HG03520 (cell line): ENCODE measurements around the gene PSMC3IP.
"Not testable (repeated sequence)": the region's sequence is repeated elsewhere in the genome, so short reads cannot be mapped to it uniquely, and the experiment has no call there.

Experiments used
- ATAC-seq: cut with Tn5 transposase; IDR thresholded peaks from one replicate; pipeline ENCODE4 v1.9.1; 2021; ENCODE audit warnings: mild to moderate bottlenecking, moderate library complexity; ENCODE audit not compliant: unreplicated experiment

PSMC3IP gene

GRCh38 chr17:42577532-42578281, at the start of gene PSMC3IP:
PSMC3IP (minus strand) TSS chr17:42577729; CDS start chr17:42577686, 43 bp downstream.
- ATAC-seq, result peak; percentile 70

GRCh38 chr17:42623732-42624596, 46.4 kb upstream of the PSMC3IP start:
- ATAC-seq, result no peak

GRCh38 chr17:42623271-42623670, 45.7 kb upstream of the PSMC3IP start:
- no peak for ATAC-seq

- ATAC-seq, result not testable (repeated sequence)
These were observed 44.5 kb upstream of the PSMC3IP start for GRCh38 chr17:42621987-42622386.

- ATAC-seq, result peak; percentile 52
These were observed 41.1 kb upstream of the PSMC3IP start for GRCh38 chr17:42618442-42619150.

- peak; percentile 29 for ATAC-seq
These were observed 40.5 kb upstream of the PSMC3IP start for GRCh38 chr17:42617956-42618431.

GRCh38 chr17:42613699-42614295, 36.3 kb upstream of the PSMC3IP start:
- ATAC-seq, result no peak

- ATAC-seq, result no peak
These were observed 34.5 kb upstream of the PSMC3IP start for GRCh38 chr17:42612013-42612412.

GRCh38 chr17:42609814-42610801, 32.6 kb upstream of the PSMC3IP start:
- ATAC-seq, result peak; percentile 4

GRCh38 chr17:42609182-42609813, 31.8 kb upstream of the PSMC3IP start, which contains the start of the genes RETREG3 and TUBG1:
RETREG3 (minus strand) TSS chr17:42609374; CDS start chr17:42609324, 50 bp downstream.
TUBG1 (plus strand) TSS chr17:42609683; CDS start chr17:42609738, 55 bp downstream.
- peak; percentile 90 for ATAC-seq

GRCh38 chr17:42608305-42609181, 31.0 kb upstream of the PSMC3IP start:
- ATAC-seq, result no peak

- no peak for ATAC-seq
These were observed 30.2 kb upstream of the PSMC3IP start for GRCh38 chr17:42607769-42608168.

GRCh38 chr17:42603318-42603717, 25.8 kb upstream of the PSMC3IP start:
- no peak for ATAC-seq

- ATAC-seq, result no peak
These were observed 21.4 kb upstream of the PSMC3IP start for GRCh38 chr17:42598905-42599304.

- no peak for ATAC-seq
These were observed 18.9 kb upstream of the PSMC3IP start for GRCh38 chr17:42596386-42596785.

- ATAC-seq, result no peak
These were observed 13.9 kb upstream of the PSMC3IP start for GRCh38 chr17:42591411-42591810.

GRCh38 chr17:42590886-42591285, 13.4 kb upstream of the PSMC3IP start:
- no peak for ATAC-seq
